Measurements from ENCODE around the gene KCTD7. TPM values are rescaled to one million over a fixed set of nuclear protein-coding genes. Genes with fewer than 3 reads are reported as not detected.

KCTD7 gene
- total and polyA plus RNA-seq, 2 donors (not counting 1 experiment from before 2014, with no cell fraction given): 15.2 to 17.4 TPM

GRCh38 chr7:66668677-66669076 lies 40.0 kb downstream of the KCTD7 start:
- H3K27me3 ChIP-seq (ENCODE audit: control insufficient read depth, insufficient read depth, low read length): no peaks in the 10 kb centered on the region
- DNase-seq (ENCODE audit: low read depth in 2 of 2): no peak
- H3K9ac ChIP-seq (ENCODE audit: insufficient read depth, low read length): no peak overlapping the region
- peaks cover 20% of the 10 kb centered on the region for H3K79me2 ChIP-seq (ENCODE audit: control insufficient read depth, insufficient read depth, low read length)
- TF ChIP-seq EZH2 (IDR thresholded peaks at IDR 0.05; ENCODE audit: low read length, missing control alignments): no peak
- TF ChIP-seq, protein P1, sequence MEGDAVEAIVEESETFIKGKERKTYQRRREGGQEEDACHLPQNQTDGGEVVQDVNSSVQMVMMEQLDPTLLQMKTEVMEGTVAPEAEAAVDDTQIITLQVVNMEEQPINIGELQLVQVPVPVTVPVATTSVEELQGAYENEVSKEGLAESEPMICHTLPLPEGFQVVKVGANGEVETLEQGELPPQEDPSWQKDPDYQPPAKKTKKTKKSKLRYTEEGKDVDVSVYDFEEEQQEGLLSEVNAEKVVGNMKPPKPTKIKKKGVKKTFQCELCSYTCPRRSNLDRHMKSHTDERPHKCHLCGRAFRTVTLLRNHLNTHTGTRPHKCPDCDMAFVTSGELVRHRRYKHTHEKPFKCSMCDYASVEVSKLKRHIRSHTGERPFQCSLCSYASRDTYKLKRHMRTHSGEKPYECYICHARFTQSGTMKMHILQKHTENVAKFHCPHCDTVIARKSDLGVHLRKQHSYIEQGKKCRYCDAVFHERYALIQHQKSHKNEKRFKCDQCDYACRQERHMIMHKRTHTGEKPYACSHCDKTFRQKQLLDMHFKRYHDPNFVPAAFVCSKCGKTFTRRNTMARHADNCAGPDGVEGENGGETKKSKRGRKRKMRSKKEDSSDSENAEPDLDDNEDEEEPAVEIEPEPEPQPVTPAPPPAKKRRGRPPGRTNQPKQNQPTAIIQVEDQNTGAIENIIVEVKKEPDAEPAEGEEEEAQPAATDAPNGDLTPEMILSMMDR (conservative IDR thresholded peaks at IDR 0.05 in 1 of 2, IDR thresholded peaks at IDR 0.05 in 1 of 2; ENCODE audit: low read depth in 1 of 2, low read length in 2 of 2): no peak
- no peak overlapping the region for H2AFZ ChIP-seq (ENCODE audit: low read length)
- H3K4me3 ChIP-seq (replicated peaks in 1 of 4; ENCODE audit: control extremely low read depth in 1 of 4, insufficient read depth in 1 of 4, low read depth in 3 of 4, low read length in 4 of 4): no peak overlapping the region
- peaks cover 9% of the 10 kb centered on the region for H3K36me3 ChIP-seq (ENCODE audit: control insufficient read depth, insufficient read depth, low read length)
- H3K9me3 ChIP-seq (ENCODE audit: control insufficient read depth, insufficient read depth, low read depth, low read length): no peaks in the 10 kb centered on the region
- H4K20me1 ChIP-seq (ENCODE audit: control insufficient read depth, extremely low read depth, insufficient read depth, low read length): no peaks in the 10 kb centered on the region
- H3K27ac ChIP-seq (ENCODE audit: insufficient read depth, low read length): no peak overlapping the region
- no peak overlapping the region for H3K4me2 ChIP-seq (ENCODE audit: extremely low read depth, insufficient read depth, low read length)
- H3K4me1 ChIP-seq (ENCODE audit: control insufficient read depth, extremely low read depth, insufficient read depth, low read length): peaks cover 2% of the 10 kb centered on the region

DNA sequence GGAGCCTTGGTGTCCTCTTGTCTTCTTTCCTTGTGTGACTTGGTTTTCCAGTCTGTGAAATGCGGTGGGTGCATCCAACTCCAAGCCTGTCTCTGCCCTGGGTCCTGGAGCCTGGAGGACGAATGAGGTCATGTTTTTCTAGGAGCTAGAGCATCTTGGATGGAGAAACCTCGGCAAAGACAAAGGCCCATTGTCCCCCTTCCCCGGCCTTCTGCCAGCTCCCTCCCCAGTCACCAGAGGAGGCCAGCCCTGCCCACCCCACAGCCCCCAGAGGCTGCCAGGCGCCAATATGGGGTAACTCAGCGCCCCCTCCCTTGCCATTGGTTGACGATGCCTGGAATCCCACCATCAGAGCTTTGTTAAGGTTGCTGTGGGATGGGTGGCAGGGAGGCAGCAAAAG lies 40.4 kb downstream of the KCTD7 start:
- no peaks in the 10 kb centered on the region for H3K9me3 ChIP-seq (ENCODE audit: control insufficient read depth, insufficient read depth, low read depth, low read length)
- H3K27me3 ChIP-seq (ENCODE audit: control insufficient read depth, insufficient read depth, low read length): no peaks in the 10 kb centered on the region
- H3K4me1 ChIP-seq (ENCODE audit: control insufficient read depth, extremely low read depth, insufficient read depth, low read length): peaks cover 2% of the 10 kb centered on the region
- no peak overlapping the region for H3K27ac ChIP-seq (ENCODE audit: insufficient read depth, low read length)
- H3K79me2 ChIP-seq (ENCODE audit: control insufficient read depth, insufficient read depth, low read length): peaks cover 21% of the 10 kb centered on the region
- H2AFZ ChIP-seq (ENCODE audit: low read length): no peak overlapping the region
- TF ChIP-seq EZH2 (IDR thresholded peaks at IDR 0.05; ENCODE audit: low read length, missing control alignments): no peak
- TF ChIP-seq, protein P1 (conservative IDR thresholded peaks at IDR 0.05 in 1 of 2, IDR thresholded peaks at IDR 0.05 in 1 of 2; ENCODE audit: low read depth in 1 of 2, low read length in 2 of 2): no peak
- DNase-seq (ENCODE audit: low read depth in 2 of 2): no peak
- no peaks in the 10 kb centered on the region for H4K20me1 ChIP-seq (ENCODE audit: control insufficient read depth, extremely low read depth, insufficient read depth, low read length)
- no peak overlapping the region for H3K4me2 ChIP-seq (ENCODE audit: extremely low read depth, insufficient read depth, low read length)
- no peak overlapping the region for H3K4me3 ChIP-seq (replicated peaks in 1 of 4; ENCODE audit: control extremely low read depth in 1 of 4, insufficient read depth in 1 of 4, low read depth in 3 of 4, low read length in 4 of 4)
- H3K36me3 ChIP-seq (ENCODE audit: control insufficient read depth, insufficient read depth, low read length): peaks cover 9% of the 10 kb centered on the region
- H3K9ac ChIP-seq (ENCODE audit: insufficient read depth, low read length): no peak overlapping the region

DNA sequence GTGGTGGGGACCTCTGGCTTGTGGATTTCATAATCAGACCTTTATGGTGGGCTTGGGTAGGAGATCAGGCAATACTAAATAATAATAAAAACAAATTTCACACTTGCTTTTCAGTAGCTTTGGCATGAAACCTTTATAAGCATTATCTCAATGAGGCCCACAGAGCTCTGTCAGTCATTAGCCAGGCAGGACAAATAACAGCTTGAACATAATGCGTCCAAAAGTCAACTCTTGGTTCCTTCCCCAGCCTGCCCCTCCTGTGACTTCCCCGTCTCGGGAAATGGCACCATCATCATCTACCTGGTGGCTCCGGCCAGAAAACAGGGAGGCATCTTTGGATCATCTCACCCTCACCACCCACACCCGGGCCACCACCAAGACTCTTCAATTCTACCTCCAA lies 40.8 kb downstream of the KCTD7 start:
- peaks cover 21% of the 10 kb centered on the region for H3K79me2 ChIP-seq (ENCODE audit: control insufficient read depth, insufficient read depth, low read length)
- H3K4me3 ChIP-seq (replicated peaks in 1 of 4; ENCODE audit: control extremely low read depth in 1 of 4, insufficient read depth in 1 of 4, low read depth in 3 of 4, low read length in 4 of 4): no peak overlapping the region
- peaks cover 2% of the 10 kb centered on the region for H3K4me1 ChIP-seq (ENCODE audit: control insufficient read depth, extremely low read depth, insufficient read depth, low read length)
- H3K27me3 ChIP-seq (ENCODE audit: control insufficient read depth, insufficient read depth, low read length): no peaks in the 10 kb centered on the region
- no peaks in the 10 kb centered on the region for H3K9me3 ChIP-seq (ENCODE audit: control insufficient read depth, insufficient read depth, low read depth, low read length)
- H4K20me1 ChIP-seq (ENCODE audit: control insufficient read depth, extremely low read depth, insufficient read depth, low read length): no peaks in the 10 kb centered on the region
- no peak for DNase-seq (ENCODE audit: low read depth in 2 of 2)
- H3K27ac ChIP-seq (ENCODE audit: insufficient read depth, low read length): no peak overlapping the region
- H3K9ac ChIP-seq (ENCODE audit: insufficient read depth, low read length): no peak overlapping the region
- H3K4me2 ChIP-seq (ENCODE audit: extremely low read depth, insufficient read depth, low read length): no peak overlapping the region
- TF ChIP-seq, protein P1 (conservative IDR thresholded peaks at IDR 0.05 in 1 of 2, IDR thresholded peaks at IDR 0.05 in 1 of 2; ENCODE audit: low read depth in 1 of 2, low read length in 2 of 2): no peak
- no peak for TF ChIP-seq EZH2 (IDR thresholded peaks at IDR 0.05; ENCODE audit: low read length, missing control alignments)
- H3K36me3 ChIP-seq (ENCODE audit: control insufficient read depth, insufficient read depth, low read length): peaks cover 9% of the 10 kb centered on the region
- H2AFZ ChIP-seq (ENCODE audit: low read length): no peak overlapping the region
